H9 (cell line): Measurements from ENCODE around the gene AS3MT. TPM values are rescaled to one million over a fixed set of nuclear protein-coding genes. Genes with fewer than 3 reads are reported as not detected.

Source experiments
- DNase-seq: peaks from one replicate; pipeline ENCODE4 v3.0.0-alpha.2; 2017
- H2AFZ ChIP-seq: one replicate; pipeline ENCODE4 v1.6.1; 2013; ENCODE audit warnings: mild to moderate bottlenecking, low read length, control low read depth, moderate library complexity
- H2AK5ac ChIP-seq: 2 replicates; pipeline ENCODE4 v1.6.1; 2013; ENCODE audit warnings: low read length, control low read depth, mixed read lengths; ENCODE audit not compliant: insufficient read length
- H2BK120ac ChIP-seq: one replicate; pipeline ENCODE4 v1.6.1; 2013; ENCODE audit warnings: low read depth, mild to moderate bottlenecking, low read length, control low read depth, inconsistent platforms; ENCODE audit not compliant: poor library complexity, severe bottlenecking
- H2BK12ac ChIP-seq: 2 replicates; pipeline ENCODE4 v1.6.1; 2013; ENCODE audit warnings: low read length, control low read depth, mixed read lengths, low read depth; ENCODE audit not compliant: insufficient read length
- H2BK15ac ChIP-seq: 2 replicates; pipeline ENCODE4 v1.6.1; 2013; ENCODE audit warnings: low read depth, low read length, control low read depth
- H2BK20ac ChIP-seq: one replicate; pipeline ENCODE4 v1.6.1; 2013; ENCODE audit warnings: low read depth, mild to moderate bottlenecking, low read length, control low read depth, inconsistent platforms; ENCODE audit not compliant: poor library complexity, severe bottlenecking
- H2BK5ac ChIP-seq: 2 replicates; pipeline ENCODE4 v1.6.1; 2013; ENCODE audit warnings: low read length, control low read depth, mixed read lengths; ENCODE audit not compliant: insufficient read length
- H3K14ac ChIP-seq: 2 replicates; pipeline ENCODE4 v1.6.1; 2013; ENCODE audit warnings: low read length, control low read depth; ENCODE audit not compliant: insufficient read depth
- H3K18ac ChIP-seq: 2 replicates; pipeline ENCODE4 v1.6.1; 2013; ENCODE audit warnings: low read depth, mild to moderate bottlenecking, mixed read lengths, low read length, control low read depth; ENCODE audit not compliant: insufficient read length
- H3K23ac ChIP-seq: 2 replicates; pipeline ENCODE4 v1.6.1; 2013; ENCODE audit warnings: low read length, control low read depth, mixed read lengths, low read depth; ENCODE audit not compliant: insufficient read length
- H3K23me2 ChIP-seq: 2 replicates; pipeline ENCODE4 v1.6.1; 2013; ENCODE audit warnings: low read depth, mild to moderate bottlenecking, mixed read lengths, low read length, control low read depth; ENCODE audit not compliant: insufficient read length, poor library complexity, severe bottlenecking
- H3K27ac ChIP-seq: 2 replicates; pipeline ENCODE4 v1.5.1; 2013; ENCODE audit warnings: low read length, control low read depth, mixed read lengths, low read depth; ENCODE audit not compliant: insufficient read length
- H3K27me3 ChIP-seq: 2 replicates; pipeline ENCODE4 v1.6.1; 2013; ENCODE audit warnings: low read length, control low read depth, inconsistent platforms; ENCODE audit not compliant: insufficient read depth
- H3K4ac ChIP-seq: 2 replicates; pipeline ENCODE4 v1.6.1; 2013; ENCODE audit warnings: low read depth, mild to moderate bottlenecking, control low read depth, inconsistent platforms, low read length, moderate library complexity
- H3K4me1 ChIP-seq: 2 replicates; pipeline ENCODE4 v1.6.1; 2013; ENCODE audit warnings: low read length, control low read depth, inconsistent platforms; ENCODE audit not compliant: insufficient read depth
- H3K4me2 ChIP-seq: 2 replicates; pipeline ENCODE4 v1.6.1; 2013; ENCODE audit warnings: low read length, control low read depth, mixed read lengths; ENCODE audit not compliant: insufficient read length, insufficient read depth
- H3K56ac ChIP-seq: 2 replicates; pipeline ENCODE4 v1.6.1; 2013; ENCODE audit warnings: low read depth, mild to moderate bottlenecking, mixed read lengths, low read length, control low read depth; ENCODE audit not compliant: insufficient read length
- H3K79me1 ChIP-seq: 2 replicates; pipeline ENCODE4 v1.6.1; 2013; ENCODE audit warnings: low read depth, mild to moderate bottlenecking, moderate library complexity, low read length, control low read depth, inconsistent platforms; ENCODE audit not compliant: insufficient read depth, poor library complexity, severe bottlenecking
- H3K79me2 ChIP-seq: 2 replicates; pipeline ENCODE4 v1.6.1; 2013; ENCODE audit warnings: low read length, control low read depth, inconsistent platforms; ENCODE audit not compliant: insufficient read depth
- H3K9ac ChIP-seq: 2 replicates; pipeline ENCODE4 v1.6.1; 2013; ENCODE audit warnings: low read length, control low read depth, mixed read lengths; ENCODE audit not compliant: insufficient read length; ENCODE audit errors: extremely low read depth
- H3K9me3 ChIP-seq: one replicate; pipeline ENCODE4 v1.6.1; 2013; ENCODE audit warnings: low read depth, low read length, inconsistent platforms; ENCODE audit not compliant: control insufficient read depth
- H3T11ph ChIP-seq: one replicate; pipeline ENCODE4 v1.6.1; 2013; ENCODE audit warnings: mild to moderate bottlenecking, low read length, control low read depth, inconsistent platforms
- H4K20me1 ChIP-seq: one replicate; pipeline ENCODE4 v1.6.1; 2013; ENCODE audit not compliant: control insufficient read depth, insufficient read length, insufficient read depth
- H4K5ac ChIP-seq: 2 replicates; pipeline ENCODE4 v1.6.1; 2013; ENCODE audit warnings: low read depth, mild to moderate bottlenecking, mixed read lengths, low read length, control low read depth; ENCODE audit not compliant: insufficient read length
- H4K8ac ChIP-seq: replicated peaks from 2 replicates; pipeline ENCODE4 v1.6.1; 2013; ENCODE audit warnings: low read length, control low read depth, mixed read lengths, low read depth; ENCODE audit not compliant: insufficient read length
- H4K91ac ChIP-seq: 2 replicates; pipeline ENCODE4 v1.6.1; 2013; ENCODE audit warnings: low read depth, mild to moderate bottlenecking, moderate library complexity, mixed read lengths, low read length, control low read depth; ENCODE audit not compliant: insufficient read length
- H3K27ac Mint-ChIP-seq, 3 experiments: 2 replicates in 2 of 3; 3 replicates in 1 of 3; pipeline ENCODE4 v1.8.0; 2020 to 2021; ENCODE audit warnings: mixed read lengths in 3 of 3, mild to moderate bottlenecking in 1 of 3, moderate library complexity in 1 of 3
- H3K27me3 Mint-ChIP-seq: 2 replicates; pipeline ENCODE4 v1.8.0; 2021; ENCODE audit warnings: low read depth, mild to moderate bottlenecking, moderate library complexity, mixed read lengths
- H3K36me3 Mint-ChIP-seq, 3 experiments: 2 replicates in 2 of 3; 3 replicates in 1 of 3; pipeline ENCODE4 v1.8.0; 2020 to 2021; ENCODE audit warnings: low read depth in 3 of 3, mixed read lengths in 3 of 3; ENCODE audit not compliant: insufficient read depth in 1 of 3
- H3K4me1 Mint-ChIP-seq, 2 experiments: 2 replicates each; pipeline ENCODE4 v1.8.0; 2020; ENCODE audit warnings: mixed read lengths in 2 of 2
- H3K4me3 Mint-ChIP-seq, 2 experiments: 2 replicates in 1 of 2; 3 replicates in 1 of 2; pipeline ENCODE4 v1.8.0; 2020 to 2021; ENCODE audit warnings: mild to moderate bottlenecking in 2 of 2, mixed read lengths in 2 of 2, moderate library complexity in 1 of 2
- H3K9me3 Mint-ChIP-seq, 2 experiments: 2 replicates in 1 of 2; 3 replicates in 1 of 2; pipeline ENCODE4 v1.8.0; 2020; ENCODE audit warnings: mild to moderate bottlenecking in 2 of 2, mixed read lengths in 2 of 2, moderate library complexity in 1 of 2
- WGBS: extraction: QIAGEN DNeasy Blood & Tissue Kit; methylation state at CpG from one replicate; pipeline ENCODE4 v1.1.7; 2013; ENCODE audit warnings: missing lambda C conversion rate, low lambda C conversion rate, mixed read lengths; ENCODE audit not compliant: insufficient read length; ENCODE audit errors: extremely low coverage; 5-methylcytosine and 5-hydroxymethylcytosine counted together
- total RNA-seq: library from RNA; stranded (reverse); gene quantifications from 2 replicates; pipeline ENCODE4 v1.2.1, GENCODE V29; 2021
- TF ChIP-seq, protein P1 (sequence below): fragments of 200-600 bp; sonication (generic); conservative IDR thresholded peaks from 3 replicates; pipeline ENCODE4 v1.8.0; 2021; ENCODE audit warnings: antibody characterized with exemption, mild to moderate bottlenecking

AS3MT gene
- total RNA-seq, 1 experiment from 2014 or later: 16.4 TPM

DNA sequence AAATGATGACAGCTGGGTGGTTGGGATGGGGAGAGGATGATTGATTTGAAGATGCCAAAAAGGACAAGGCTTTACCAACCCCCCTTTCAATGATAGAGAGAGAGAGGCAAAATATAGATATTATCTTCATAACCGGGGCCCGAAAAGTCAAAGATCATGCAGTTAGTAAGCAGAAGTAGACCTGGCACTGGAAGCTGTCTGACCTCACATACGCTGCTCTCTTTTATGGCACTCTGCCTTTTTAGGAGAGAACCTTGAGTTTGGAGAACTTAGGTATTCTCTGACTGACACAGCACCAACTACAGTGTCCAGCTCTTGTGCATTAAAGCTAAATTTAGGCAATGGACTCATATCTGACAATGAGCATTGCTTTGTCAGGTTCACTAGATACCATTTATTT lies 79.5 kb downstream of the AS3MT start:
- Mint-ChIP-seq H3K9me3 (no peaks in the 10 kb centered on the region), H3K36me3 (no peaks in the 10 kb centered on the region; a peak in 1 of 7 replicates), H3K4me1 (peaks cover 8 to 15% of the 10 kb centered on the region in 2 experiments), H3K27me3 (no peaks in the 10 kb centered on the region), H3K27ac (no peak overlapping the region), H3K4me3 (no peak overlapping the region)
- Histone ChIP-seq H3K9ac (no peak overlapping the region), H2AFZ (no peak overlapping the region), H4K20me1 (no peaks in the 10 kb centered on the region), H2AK5ac (no peak overlapping the region), H4K91ac (no peak overlapping the region), H3K14ac (no peak overlapping the region), H3K27me3 (no peaks in the 10 kb centered on the region), H3K79me2 (no peaks in the 10 kb centered on the region), H3K79me1 (no peaks in the 10 kb centered on the region), H4K5ac (no peak overlapping the region), H3K18ac (no peak overlapping the region), H4K8ac (no peak overlapping the region), H3K56ac (no peak overlapping the region), H2BK20ac (no peak overlapping the region), H3T11ph (no peak overlapping the region), H3K4me1 (no peaks in the 10 kb centered on the region), H3K27ac (no peak overlapping the region), H3K4ac (no peak overlapping the region), H3K23ac (no peak overlapping the region), H3K4me2 (no peak overlapping the region), H3K23me2 (no peaks in the 10 kb centered on the region), H2BK12ac (no peak overlapping the region), H2BK5ac (no peak overlapping the region), H2BK120ac (no peak overlapping the region), H2BK15ac (no peak overlapping the region), H3K9me3 (no peaks in the 10 kb centered on the region)
- TF ChIP-seq, protein P1, sequence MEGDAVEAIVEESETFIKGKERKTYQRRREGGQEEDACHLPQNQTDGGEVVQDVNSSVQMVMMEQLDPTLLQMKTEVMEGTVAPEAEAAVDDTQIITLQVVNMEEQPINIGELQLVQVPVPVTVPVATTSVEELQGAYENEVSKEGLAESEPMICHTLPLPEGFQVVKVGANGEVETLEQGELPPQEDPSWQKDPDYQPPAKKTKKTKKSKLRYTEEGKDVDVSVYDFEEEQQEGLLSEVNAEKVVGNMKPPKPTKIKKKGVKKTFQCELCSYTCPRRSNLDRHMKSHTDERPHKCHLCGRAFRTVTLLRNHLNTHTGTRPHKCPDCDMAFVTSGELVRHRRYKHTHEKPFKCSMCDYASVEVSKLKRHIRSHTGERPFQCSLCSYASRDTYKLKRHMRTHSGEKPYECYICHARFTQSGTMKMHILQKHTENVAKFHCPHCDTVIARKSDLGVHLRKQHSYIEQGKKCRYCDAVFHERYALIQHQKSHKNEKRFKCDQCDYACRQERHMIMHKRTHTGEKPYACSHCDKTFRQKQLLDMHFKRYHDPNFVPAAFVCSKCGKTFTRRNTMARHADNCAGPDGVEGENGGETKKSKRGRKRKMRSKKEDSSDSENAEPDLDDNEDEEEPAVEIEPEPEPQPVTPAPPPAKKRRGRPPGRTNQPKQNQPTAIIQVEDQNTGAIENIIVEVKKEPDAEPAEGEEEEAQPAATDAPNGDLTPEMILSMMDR: no peak
- DNase-seq: no peak
- WGBS: no CpG with 5 or more reads among the region's 3 CpGs
